ENCODE results near the gene FOXP1. TPM values are rescaled to one million over a fixed set of nuclear protein-coding genes. Genes with fewer than 3 reads are reported as not detected.
A peak's percentile ranks its signal among the peaks of the same experiment; 100 is the strongest.

FOXP1 gene
- total RNA-seq, 3 donors from 2014 or later = 61.9 to 267 (median 146) TPM

DNA sequence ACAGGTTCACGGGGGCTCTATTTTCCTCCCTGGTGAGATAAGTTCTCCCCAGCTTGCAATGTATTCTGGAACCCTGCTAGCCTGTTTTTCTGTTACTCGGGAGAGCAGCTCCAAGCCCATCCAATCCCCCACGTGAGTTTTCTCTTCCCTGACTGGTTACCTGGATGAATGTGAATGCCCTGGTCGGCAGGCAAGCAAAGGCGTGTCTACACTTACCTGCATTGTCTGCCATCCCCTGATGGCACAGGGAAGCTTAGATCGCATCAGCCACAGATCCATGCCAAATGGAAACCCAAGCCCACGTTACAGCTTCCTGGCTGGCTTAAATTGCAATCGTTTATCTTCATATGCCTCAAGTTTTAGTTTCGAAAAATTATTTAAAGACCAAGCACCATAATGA lies 149.9 kb downstream of the FOXP1 start:
- intact Hi-C loops (cut with DNase I; ENCODE audit: low total_unique reads) = loop anchor here (5.0 kb wide), 1 partner anchor 149 kb away; the partner anchor contains the start of gene FOXP1

DNA sequence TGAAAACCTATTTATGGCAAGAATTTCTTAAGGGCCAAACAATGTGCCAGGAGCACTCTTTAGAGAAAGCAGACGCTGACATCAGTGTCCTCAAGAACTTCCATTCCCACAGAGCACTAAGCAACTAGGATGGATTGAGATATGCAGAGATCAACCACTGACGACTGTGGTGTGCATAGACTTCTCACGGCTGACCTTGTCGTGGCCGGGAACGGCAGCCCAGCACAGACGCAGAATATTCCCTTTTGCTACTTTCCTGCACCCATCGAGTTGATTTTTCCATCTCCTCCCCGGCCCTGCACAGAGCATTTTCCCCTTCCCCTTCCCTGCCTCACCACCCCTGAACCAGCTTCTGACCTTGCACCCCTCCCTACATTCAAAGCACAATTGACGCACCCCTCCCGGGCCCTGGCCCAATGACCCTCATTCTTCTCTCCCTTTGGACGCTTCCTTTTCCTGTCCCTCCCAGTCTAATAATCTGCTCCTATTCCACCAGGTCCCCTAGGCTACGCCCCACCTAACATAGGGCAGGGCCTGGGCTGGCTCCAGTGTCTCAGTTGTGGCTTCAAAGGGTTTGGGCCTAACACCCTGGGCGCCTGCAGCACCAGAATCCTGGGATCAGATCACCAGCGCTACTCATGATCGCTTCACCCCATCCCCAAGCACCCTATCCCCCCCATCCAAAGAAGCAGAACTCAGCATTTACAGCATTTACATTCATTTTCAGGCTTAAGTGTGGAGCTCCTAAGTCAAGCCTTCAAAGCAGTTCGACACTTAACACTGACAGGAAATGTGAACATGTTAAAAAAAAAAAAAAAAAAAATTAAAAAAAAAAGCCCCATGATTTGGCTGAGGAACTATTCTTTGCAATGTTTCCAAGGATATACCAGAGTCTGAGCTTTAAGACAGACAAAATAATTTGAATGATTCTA lies 151.2 kb downstream of the FOXP1 start:
- intact Hi-C loops (cut with DNase I; ENCODE audit: low total_unique reads) = loop anchor here (5.0 kb wide), 1 partner anchor 150 kb away; the partner anchor contains the start of gene FOXP1
- Histone ChIP-seq H3K4me3 (no peak overlapping the region), H3K9me3 (no peaks in the 10 kb centered on the region), H3K27ac (peak overlapping the region; percentile 4 to 36), H3K36me3 (no peaks in the 10 kb centered on the region), H3K27me3 (no peaks in the 10 kb centered on the region), H3K4me1 (peaks cover 4 to 8% of the 10 kb centered on the region in 2 donors)
- no peak for TF ChIP-seq POLR2A (IDR thresholded peaks at IDR 0.05)
- no peak for TF ChIP-seq POLR2AphosphoS5 (IDR thresholded peaks at IDR 0.05)
- TF ChIP-seq, protein P1, sequence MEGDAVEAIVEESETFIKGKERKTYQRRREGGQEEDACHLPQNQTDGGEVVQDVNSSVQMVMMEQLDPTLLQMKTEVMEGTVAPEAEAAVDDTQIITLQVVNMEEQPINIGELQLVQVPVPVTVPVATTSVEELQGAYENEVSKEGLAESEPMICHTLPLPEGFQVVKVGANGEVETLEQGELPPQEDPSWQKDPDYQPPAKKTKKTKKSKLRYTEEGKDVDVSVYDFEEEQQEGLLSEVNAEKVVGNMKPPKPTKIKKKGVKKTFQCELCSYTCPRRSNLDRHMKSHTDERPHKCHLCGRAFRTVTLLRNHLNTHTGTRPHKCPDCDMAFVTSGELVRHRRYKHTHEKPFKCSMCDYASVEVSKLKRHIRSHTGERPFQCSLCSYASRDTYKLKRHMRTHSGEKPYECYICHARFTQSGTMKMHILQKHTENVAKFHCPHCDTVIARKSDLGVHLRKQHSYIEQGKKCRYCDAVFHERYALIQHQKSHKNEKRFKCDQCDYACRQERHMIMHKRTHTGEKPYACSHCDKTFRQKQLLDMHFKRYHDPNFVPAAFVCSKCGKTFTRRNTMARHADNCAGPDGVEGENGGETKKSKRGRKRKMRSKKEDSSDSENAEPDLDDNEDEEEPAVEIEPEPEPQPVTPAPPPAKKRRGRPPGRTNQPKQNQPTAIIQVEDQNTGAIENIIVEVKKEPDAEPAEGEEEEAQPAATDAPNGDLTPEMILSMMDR (IDR thresholded peaks at IDR 0.05) = no peak
- no peak for DNase-seq (ENCODE audit: low spot score in 2 of 2)

More for the DNA sequence above, 149.9 kb downstream of the FOXP1 start:
- TF ChIP-seq POLR2AphosphoS5 (IDR thresholded peaks at IDR 0.05) (no peak), POLR2A (IDR thresholded peaks at IDR 0.05) (no peak)
- Histone ChIP-seq H3K9me3 (no peaks in the 10 kb centered on the region), H3K27me3 (no peaks in the 10 kb centered on the region), H3K4me1 (peaks cover 0 to 4% of the 10 kb centered on the region in 2 donors), H3K27ac (peak overlapping the region; percentile 40 to 51), H3K36me3 (no peaks in the 10 kb centered on the region), H3K4me3 (no peak overlapping the region)
- DNase-seq (ENCODE audit: low spot score in 2 of 2) = no peak

DNA sequence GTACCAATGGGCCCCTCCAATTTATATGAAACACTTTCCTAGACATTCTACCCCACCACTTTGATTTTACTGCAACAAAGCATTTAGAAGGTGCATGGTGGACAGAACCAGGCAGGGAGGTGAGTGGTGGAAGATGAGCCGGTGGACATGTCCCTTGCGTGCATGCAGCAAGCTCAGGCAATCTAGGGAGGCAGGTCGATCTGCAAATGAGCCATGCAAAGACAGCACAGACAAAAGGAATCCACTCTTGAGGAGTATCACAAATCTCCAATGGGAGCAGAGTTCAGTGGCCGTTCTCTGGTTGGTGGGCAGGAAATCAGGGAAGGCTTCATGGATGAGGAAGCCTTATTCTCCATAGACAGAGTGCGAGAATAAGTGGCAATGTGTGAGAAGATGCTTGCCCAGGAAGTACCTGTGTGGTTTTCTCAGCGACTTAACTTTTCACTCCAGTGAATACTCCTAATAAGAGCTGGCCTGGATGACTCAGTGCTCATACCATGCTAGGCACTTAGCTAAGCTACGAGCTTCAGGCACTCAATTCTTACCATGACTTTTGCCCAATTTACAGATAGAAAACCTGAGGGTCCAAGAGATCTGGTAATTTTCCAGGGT lies 152.5 kb downstream of the FOXP1 start:
- DNase-seq (ENCODE audit: low spot score in 2 of 2) = no peak
- Histone ChIP-seq H3K27ac (peak overlapping the region in 1 of 2 donors; percentile 34), H3K36me3 (no peaks in the 10 kb centered on the region), H3K27me3 (no peaks in the 10 kb centered on the region), H3K4me1 (peaks cover 4 to 8% of the 10 kb centered on the region in 2 donors), H3K9me3 (no peaks in the 10 kb centered on the region), H3K4me3 (no peak overlapping the region)
- no peak for TF ChIP-seq POLR2A (IDR thresholded peaks at IDR 0.05)
- TF ChIP-seq, protein P1 (IDR thresholded peaks at IDR 0.05) = no peak
- no peak for TF ChIP-seq POLR2AphosphoS5 (IDR thresholded peaks at IDR 0.05)
- intact Hi-C loops (cut with DNase I; ENCODE audit: low total_unique reads) = loop anchor here (5.0 kb wide), 1 partner anchor 151 kb away; the partner anchor contains the start of gene FOXP1

DNA sequence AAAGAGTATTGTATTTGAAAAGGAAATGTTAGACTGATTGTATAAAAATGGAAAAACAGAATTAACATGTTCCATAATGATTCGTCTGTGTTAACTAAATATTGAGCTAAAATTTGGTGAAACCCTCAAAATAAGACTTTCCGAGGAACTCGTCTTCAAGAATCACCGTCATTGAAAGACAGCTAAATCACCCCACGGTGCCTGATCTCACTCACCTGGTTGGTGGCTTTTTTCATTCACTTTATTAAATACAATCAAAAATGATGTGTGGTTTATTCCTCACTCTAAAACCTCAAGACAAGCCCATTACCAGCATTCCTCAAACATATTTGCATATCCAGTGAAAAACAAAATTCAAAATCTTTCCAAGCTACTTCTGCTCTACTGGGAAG lies 153.9 kb downstream of the FOXP1 start:
- Histone ChIP-seq H3K4me3 (no peak overlapping the region), H3K27ac (peak overlapping the region in 1 of 2 donors; percentile 78), H3K4me1 (peaks cover 4 to 8% of the 10 kb centered on the region in 2 donors), H3K9me3 (no peaks in the 10 kb centered on the region), H3K27me3 (no peaks in the 10 kb centered on the region), H3K36me3 (no peaks in the 10 kb centered on the region)
- no peak for TF ChIP-seq POLR2A (IDR thresholded peaks at IDR 0.05)
- TF ChIP-seq, protein P1 (IDR thresholded peaks at IDR 0.05) = no peak
- no peak for TF ChIP-seq POLR2AphosphoS5 (IDR thresholded peaks at IDR 0.05)
- DNase-seq (ENCODE audit: low spot score in 2 of 2) = no peak
- intact Hi-C loops (cut with DNase I; ENCODE audit: low total_unique reads) = no loop called here

DNA sequence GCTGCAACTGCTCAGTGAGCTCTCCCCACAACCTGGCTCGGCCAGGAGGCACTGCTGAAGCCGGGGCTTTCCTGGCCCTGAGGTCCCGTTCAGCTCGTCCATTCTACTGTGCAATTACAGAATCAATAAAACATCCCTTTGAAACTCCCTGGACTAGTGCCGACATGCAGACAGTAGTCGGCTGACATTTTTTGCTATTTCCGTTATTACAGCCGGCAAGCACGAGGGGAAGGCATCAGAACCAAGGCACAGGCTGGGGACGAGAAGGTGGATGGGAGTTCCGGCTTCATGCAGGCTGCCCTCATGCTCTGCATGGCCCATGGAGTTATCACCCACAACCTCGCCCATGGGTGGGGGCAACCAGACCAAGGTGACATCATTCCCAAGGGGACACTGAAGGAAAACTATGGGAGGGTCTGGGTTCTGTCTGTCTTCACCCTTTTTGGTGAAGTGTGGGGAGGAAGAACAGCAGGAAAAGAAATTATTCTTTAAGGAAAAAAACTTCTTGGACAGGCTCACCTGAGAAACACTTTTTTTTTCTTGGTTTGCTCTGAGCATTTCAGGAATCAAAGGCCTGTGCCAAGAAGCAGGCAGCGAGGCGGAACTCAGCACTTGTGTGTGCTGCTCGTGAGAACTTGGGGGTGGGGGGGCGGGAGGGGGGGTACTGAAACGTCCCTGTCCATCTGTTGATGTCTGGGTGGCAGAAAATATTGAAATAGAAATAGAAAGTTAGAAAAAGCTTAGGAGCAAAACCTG lies 154.5 kb downstream of the FOXP1 start:
- peak overlapping the region; percentile 76 to 78 for H3K27ac ChIP-seq
- no peaks in the 10 kb centered on the region for H3K36me3 ChIP-seq
- H3K4me3 ChIP-seq = peak overlapping the region in 2 of 3 donors; percentile 30 to 46
- peak; percentile 45 to 59 (median 55) for TF ChIP-seq POLR2AphosphoS5 (IDR thresholded peaks at IDR 0.05)
- no peak for TF ChIP-seq POLR2A (IDR thresholded peaks at IDR 0.05)
- H3K4me1 ChIP-seq = peaks cover 4 to 7% of the 10 kb centered on the region in 2 donors
- no peaks in the 10 kb centered on the region for H3K27me3 ChIP-seq
- peak; percentile 54 to 72 for DNase-seq (ENCODE audit: low spot score in 2 of 2)
- no peaks in the 10 kb centered on the region for H3K9me3 ChIP-seq
- intact Hi-C loops (cut with DNase I; ENCODE audit: low total_unique reads) = no loop called here

Data from breast epithelium (tissue), 4 donors.